CMK (cell line): ENCODE data around the gene DCST1.

ENCODE experiments used
- DNase-seq: peaks from one replicate; pipeline ENCODE4 v3.0.0-alpha.2; 2010; ENCODE audit warnings: low read depth

The DCST1 gene

DNA sequence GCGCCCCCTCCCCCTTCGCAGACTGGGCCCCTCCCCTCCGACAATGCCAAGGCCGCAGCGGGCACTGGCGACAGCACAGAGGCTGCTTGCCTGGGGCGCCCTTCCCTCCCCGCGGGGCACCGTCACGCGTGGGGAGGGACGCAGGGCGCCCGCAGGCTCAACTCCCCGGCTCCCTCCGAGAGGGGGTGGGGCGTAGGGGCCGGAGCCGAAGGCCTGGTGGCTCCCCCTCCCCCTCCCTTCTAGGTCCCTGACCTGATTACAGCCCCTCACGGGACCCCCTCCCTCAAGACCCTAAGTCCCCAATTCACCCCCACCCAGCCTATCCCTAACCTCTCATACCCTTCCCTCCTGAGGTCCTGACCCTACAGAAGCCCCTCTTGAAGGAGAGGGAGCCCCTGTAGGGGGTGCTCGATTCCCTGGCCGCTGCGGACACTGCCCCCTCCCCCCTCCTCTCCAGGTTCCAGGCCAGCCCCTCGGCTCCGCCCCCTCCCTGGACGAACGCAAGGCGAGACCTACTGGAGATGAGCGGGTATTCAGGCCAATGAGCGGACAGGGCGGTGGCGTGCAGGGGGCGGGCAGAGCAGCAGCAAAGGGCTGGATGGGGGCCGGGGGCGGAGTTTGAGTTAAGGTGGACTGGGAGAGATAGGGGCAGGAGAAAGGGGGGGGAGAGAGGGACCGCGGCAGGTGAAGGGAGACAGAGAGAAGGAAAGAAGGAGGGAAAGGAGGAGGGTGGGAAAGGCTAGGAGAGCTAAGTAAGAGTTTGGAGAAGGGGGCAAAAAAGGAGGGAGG is 31.8 kb upstream of the DCST1 start:
- peak; percentile 99 for DNase-seq

DNA sequence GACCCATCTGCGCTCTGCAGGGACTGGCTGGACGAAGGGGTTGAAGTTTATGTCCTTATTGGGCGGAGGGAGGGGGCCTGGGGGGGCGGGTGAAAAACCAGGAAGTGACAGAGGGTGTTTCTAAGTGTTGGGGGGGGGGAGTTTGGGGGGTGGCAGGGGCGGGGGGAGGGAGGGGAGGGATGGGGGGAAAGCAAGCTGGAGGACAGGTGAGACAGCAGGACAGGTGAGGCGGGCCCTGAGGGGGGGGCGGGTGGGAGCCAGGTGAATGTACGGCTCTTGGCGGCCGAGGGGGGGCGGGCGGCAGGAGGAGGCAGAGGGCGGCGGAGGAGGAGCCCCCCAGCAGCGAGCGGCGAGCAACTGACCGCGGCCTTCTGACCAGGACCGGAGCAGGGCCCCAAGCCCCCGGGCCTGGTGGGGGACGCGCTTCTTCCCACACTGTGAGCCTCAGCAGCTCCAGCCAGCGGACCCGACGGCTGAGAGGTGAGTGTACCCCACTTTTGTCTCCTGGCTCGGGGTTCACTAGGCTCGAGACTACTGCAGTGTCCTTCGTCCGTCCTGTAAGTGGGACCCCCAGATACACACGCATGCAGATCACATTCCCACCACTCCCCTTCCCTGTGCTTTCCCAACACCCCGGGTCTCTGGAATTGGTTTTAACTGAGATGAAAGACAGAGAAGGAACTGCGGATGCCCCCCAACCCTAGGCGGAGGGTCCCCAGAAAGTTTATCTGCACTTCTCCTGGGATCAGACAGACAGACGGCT is 31.0 kb upstream of the DCST1 start, which contains the start of gene ZBTB7B:
Gene ZBTB7B (plus strand): TSS at position 339 of the 763 bp plus-strand sequence. CDS start 11,859 bp downstream, outside the sequence.
- no peak for DNase-seq

DNA sequence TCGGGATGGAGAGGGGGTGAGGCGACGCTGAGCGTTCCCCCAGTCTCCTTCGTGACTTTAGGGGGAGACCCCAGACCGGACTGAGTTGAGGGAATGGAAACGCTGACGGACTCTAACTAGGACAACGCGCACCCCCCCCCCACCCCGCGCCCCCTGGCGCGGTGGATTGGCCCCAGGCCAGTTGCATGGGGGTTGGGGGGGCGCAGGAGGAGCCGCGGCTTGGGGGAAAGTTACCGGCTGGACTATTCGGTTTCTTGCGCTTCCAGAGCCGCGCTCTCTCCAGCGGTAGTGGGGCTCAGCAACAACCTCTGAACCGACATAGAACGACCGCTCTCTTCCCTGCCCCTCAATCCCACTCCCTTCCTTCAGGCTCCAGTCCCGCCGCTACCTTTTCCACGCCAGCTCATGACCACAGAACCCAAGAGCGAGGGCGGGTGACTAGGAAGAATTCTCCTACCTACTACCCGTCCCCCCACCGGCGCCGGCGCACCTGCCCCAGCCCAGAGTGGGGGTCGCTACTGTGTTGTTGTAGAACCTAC is 30.3 kb upstream of the DCST1 start:
- DNase-seq = no peak

DNA sequence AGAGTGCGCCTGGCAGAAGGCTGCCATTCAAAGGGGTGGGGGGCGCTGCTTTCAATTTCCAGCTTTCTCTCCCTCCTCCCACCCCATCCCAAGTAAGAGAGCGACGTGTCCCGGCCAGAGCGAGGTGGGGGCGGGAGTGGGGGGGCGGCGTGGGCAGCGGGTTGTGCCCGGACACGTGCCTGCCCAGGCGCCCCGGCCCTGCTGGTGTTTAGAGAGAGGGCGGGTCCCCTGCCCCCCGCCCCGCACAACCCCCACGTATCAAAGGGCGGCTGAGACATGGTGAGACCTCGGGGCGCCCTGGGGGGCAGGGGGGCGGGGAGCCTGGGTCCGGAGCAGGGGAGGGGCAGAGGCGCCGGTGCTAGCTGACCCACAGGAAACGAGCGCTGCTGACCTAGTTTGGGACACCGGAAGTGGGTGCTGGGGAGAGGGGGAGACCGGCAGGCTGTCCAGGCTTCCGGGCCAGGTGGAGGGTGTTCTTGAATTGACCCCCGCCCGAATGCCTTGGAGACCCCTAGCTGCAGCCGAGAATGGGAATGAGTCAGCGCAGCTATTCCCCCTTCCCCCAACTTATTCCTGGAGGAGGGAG is 29.8 kb upstream of the DCST1 start:
- DNase-seq = no peak

DNA sequence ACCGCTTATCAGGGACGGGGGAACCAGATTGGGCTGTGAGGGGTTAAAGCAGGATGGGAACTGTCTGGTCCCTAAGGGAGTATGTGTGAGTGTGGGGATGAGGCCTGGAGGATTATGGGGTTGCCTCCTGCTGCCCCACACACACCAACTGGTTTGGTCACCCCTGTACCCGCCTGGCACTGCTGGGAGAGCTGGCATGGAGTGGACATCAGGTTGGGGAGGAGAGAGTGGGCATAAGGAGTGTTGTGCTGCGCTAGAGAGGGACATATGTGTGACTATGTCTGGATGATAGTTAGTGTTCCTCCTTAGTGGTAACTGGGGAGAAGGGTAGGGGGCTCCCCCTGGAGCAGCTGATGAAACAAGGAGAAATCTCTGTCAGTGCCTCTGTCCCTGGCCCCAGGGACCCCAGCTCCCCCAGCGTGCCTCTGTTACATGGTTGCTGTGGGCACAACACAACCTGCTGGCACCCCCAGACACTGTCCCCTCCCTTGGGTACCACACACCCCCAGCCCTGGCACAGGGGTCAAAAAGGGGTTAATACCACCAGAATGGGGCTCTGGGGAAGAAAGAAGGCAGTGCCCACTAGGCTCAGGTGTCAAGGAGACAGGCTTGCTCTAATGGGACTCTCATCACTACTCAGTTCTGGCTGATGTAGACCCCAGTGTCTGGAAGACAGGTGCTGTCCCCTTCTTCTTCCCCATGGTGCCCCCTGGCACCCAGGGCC is 29.1 kb upstream of the DCST1 start:
- DNase-seq = no peak

DNA sequence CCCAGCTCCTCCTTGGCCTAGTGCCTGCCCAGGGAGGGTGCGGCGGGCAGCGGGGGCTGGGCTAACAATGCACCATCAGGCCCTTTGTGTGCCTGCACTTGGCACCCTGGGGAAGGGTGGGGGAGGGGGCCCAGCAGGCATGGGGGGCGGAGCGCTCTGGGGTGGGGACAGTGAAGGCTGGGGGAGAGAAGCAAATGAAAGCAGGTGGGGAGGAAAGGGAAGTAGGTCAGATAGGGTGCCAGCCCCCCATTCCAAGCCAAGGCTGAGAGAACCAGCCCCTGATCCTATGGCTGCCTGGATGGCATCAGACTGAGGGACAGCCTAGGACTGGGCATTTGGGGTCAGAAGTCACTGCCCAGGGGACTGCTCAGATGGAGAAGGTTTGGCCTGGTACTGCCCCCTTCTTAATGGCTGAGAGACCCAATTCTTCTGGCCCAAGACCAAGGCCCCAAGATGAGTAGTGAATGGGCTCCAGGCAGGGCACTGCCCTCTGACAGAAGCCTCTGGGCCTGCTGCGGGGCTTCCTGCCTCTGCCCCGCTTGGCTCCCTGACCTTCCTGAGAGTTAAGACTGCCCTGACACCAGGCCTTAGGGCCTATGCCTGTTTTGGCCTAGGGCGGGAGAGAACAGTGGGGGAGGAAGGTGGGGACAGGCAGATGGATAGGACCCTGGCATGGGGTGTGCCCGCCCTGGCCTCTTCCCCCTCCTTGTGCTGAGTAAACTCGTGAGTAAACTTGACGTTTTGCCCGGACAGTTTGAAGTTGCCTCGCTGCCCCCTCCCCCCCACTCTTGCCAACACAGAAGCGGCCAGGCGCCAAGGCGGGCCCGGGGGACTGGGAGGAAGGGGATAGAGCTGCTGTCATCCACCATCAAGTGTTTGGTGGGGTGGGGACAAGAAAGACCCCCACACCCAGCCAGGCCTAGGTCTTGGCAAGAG is 28.3 kb upstream of the DCST1 start:
- no peak for DNase-seq

DNA sequence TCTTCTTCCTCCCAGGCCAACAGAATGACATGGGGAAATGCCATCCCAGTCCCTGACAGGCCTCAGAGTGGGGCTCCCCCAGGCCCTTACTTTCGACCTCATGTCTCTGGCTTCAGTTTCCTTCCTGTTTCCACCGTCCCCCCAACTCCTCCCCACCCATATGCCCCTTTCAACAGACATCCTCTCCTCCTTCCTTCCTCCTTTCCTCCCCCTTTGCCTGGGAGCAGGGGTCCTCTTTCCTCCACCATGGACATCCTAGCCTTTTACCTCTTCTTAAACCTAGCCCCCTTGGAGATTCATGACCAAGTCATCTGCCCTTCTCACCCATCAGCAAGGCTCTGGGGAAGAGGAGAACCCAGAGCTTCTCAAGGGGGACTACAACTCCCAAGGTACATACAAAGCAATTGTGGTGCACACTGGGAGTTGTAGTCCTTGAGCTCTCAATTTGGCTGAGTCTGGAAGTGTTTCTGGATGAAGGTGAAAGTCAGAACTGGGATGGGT is 27.0 kb upstream of the DCST1 start:
- DNase-seq = no peak

DNA sequence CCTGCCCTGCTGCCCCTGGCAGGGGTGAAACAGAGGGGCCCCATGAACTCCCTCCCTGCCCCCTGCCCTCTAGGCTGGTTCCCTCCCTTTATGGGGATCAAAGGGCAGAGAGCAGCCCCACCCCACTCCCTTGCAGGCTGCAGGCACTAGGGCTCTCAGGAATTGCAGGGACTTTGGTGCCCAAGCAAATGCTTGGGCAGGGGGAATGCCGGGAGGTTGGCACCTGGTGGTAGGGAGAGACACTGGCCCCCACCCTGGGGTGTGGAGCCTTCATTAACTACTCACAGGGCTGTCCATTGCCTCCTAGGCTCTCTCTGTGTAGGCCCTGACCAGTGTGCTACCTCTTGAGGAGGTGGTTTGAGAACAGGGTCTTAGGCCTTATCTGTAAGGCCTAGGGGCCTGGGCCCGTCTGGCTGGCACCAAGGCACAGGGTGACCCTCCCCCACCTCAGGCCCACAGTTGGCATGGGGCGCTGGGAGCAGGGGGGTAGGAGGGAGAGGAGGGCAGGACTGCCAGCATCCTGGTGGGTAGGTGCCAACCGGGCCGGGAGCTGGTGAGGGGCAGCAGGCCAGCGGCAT is 26.3 kb upstream of the DCST1 start:
- no peak for DNase-seq

DNA sequence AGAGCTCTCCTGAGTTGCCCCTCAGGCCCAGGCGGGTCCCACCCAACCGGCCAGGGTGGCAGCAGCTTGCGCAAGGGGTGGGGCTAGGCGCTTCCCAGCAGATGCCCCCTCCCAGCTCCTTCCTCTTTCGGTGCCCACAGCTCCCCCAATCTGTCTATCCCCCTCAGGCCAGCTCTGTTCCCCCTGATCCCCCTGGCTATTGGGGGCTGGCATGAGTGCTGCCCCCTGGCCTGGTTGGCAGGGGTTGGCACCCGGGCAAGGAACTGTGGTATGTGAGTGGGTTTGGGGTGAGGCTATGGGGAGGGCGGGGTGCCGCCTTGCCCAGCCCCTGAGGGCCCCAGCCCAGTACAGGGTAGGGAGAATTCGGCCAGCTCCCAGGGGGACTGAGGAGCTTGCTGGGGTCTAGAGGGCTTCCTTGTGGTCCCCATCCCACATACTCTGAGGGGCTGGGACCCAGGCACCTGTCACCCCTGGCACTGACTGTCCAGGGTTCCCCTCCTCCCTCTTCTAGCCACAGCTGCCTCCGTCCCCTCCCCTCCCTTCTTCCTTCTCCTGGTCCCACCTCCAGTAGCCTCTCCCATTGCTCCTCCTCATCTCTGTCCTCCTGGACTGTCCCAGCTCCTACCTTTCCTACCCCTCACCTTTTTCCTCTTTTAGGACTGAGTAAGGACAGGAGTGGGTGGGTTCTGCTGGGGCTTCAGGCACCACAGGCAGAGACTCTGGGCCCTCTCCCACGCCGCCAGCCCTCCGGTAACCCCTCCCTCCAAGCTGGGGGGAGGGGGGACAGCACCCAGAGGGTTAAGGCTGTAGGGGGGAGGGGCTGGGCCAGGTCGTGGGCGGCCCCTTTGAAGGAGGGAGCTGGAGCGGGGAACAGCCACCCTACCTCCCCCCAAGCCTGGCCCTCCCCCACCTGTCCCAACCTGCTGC is 25.3 kb upstream of the DCST1 start:
- no peak for DNase-seq

DNA sequence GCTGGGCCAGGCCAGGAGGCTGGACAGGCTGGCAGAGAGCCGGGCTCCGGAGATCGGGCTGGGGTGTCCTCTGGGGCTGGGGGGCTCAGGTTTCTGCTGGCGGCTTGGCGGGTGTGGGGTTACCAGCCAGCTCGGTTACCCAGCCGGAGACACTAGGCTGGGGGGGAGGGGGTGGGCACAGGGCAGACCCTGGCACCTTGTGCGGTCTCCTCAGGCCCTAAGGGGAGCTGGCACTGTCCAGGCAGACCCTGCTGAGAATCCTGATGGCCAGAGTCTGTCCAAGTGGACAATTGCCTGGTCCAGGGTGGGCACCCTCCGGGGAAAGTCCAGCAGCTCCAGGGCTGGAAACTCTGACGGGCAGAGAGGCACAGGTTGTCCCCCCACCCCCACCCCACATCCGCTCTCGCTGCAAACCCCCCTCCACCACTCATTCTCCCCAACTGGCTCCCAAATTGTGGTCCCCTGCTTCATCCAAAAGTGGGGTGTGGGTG is 24.4 kb upstream of the DCST1 start:
- DNase-seq = no peak

DNA sequence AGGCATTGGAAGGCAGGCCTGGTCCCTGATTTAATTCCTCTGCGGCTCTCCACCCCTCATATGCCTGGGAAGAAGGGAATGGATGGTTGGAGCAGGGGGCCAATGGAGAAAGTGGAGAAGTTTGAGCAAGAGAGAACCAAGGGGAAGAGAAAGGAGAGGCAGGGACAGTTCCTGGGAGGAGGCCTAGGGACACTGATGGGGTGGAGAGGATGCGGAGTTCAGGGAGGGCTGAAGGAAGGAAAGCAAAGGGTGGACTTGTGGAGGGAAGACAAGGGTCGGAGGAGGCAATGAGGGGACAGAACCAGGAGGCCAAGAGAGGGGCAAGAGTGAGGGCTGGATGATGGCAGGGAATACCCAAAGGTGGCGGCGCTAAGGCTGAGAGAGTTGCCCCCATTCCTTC is 23.9 kb upstream of the DCST1 start:
- DNase-seq = no peak

DNA sequence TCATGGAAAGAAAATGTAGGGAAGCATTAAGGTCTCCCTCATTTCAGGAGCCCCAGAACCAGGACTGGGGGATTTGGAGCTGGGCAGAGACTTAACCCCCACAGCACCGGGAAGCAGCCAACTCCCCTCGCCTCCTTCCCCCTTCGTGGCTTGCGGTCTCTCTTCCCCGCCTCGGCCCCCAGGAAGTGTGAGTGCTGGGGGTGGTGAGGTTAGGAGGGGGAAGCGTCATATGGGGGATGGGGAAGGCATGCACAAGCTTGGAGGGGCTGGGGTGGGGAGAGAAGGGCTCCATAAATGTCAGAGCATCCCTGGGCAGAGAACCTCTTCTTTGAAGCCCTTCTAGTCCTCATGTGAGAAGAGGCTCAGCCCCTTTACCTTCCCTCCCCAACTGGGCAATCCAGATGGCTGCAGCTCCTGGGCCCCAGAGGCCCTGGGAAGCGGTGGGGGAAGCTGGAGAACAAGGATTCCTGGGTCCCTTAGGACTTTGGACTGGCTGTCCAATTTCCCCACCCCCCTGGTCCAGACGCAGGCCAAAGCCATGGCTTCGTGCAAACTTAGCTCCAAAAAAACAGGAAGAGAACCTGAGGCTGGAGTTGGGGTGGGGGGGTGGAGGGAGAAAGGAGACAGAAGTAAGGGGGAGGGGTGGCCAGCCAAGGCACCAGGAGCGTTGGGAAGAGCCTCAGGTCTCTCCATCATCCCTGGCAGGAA is 23.3 kb upstream of the DCST1 start:
- DNase-seq = no peak

DNA sequence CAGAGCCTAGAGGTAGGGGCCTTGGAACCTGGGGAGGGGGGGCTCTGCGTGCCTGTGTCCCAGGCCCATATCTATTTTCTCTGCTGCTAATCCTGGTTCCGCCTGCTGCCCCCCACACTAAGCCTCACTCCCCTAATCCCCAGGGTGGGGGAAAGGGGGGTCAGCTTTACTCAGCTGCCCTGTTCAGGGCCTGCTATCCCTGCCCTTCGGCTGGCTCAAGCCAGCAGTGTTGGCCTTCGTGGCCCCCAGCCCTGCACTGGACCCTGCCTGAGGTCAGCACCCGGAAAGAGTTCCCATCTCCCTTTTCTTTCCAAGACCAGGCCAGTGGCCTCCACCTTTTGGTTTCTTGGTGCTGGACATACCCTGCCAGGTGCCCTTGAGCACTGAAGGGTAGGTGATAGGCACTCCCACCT is 22.6 kb upstream of the DCST1 start:
- DNase-seq = no peak

DNA sequence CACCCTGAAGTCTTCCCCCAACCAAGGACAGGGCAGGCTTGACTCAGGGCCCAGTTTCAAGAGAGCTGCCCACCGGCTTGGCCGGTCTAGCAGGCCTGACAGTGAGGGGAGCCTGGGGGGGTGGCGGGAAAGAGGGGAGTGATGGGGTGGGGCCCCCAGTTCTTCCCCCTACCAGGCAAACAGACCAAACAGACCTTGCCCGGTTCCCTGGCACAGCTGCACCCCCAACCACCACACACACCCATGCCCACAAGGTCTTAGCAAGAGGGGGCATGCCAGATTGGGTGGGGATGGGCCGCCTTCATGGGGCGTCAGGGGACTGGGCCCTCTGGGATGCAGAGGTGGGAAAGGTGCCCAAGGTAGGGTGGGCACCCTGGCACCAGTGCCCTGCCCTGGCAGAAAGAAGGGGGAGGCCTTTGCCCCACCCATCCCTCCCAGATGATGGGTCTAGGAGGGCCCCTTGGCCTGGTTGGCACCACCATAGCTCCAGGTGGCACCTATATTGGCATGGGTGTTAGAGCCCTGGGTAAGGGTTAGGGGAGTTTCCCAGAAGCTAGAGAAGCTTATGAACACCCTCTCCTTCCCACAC is 22.1 kb upstream of the DCST1 start:
- DNase-seq = no peak

DNA sequence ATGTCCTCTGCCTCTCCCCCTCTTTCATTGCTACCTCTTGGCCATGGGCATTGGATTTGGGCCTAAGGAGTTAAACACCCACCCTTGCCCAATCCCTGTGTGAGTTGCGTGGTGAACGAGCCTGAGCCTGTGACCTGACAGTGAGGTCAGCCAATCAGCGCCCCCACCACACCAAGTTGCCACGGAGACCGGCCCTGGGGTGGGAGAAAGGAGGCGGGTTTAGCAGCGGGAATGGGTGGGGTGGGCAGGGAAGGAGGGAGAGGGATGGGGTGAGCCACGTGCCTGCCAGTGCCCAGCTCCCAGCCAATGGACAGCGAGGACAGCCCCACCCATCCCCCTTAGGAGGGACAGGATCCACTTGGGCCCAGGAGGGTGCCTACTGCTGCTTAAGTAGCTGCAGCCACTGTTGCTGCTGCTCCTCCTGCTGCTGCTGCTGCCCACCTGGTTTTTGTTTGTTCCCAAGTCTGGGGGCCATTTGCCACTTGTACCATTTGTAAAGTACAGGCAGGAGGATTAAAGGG is 21.5 kb upstream of the DCST1 start:
- no peak for DNase-seq

DNA sequence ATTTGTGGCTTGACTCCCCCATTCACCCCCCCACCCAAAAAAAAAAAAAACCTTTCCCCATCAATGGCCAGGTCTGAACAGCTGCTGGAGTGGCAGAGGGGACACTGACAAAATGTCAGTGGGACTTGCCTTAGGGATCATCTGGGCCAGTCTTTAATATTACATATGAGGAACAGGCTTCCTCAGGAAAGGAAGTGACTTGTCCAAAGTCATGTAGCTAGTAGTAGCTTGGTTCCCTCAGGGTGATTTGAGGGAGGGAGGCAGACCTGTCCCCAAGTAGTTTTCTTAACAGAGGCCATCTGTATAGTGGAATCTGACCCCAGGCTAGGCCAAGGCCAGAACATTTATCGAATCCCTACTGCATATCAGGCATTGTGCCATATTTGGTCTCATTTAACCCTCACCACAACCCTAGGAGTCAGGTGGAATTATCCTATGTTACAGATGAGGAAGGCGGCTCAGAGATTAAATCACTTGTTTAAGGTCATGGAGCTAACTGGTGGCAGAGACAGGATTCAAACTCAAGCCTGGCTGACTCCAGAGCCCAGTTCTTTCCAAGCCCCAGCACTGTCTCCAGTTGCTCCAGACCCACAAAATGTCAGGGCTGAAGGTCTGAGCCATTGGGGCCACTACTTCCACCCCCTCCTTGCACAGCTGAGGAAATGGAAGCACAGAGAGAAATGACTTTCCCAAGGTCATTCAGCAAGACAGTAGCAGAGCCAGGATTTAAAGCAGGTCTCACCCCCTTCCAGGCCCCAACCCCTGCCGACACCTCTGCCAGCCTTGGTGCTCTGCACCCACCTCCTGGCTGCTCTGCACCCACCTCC is 20.6 kb upstream of the DCST1 start:
- DNase-seq = no peak

DNA sequence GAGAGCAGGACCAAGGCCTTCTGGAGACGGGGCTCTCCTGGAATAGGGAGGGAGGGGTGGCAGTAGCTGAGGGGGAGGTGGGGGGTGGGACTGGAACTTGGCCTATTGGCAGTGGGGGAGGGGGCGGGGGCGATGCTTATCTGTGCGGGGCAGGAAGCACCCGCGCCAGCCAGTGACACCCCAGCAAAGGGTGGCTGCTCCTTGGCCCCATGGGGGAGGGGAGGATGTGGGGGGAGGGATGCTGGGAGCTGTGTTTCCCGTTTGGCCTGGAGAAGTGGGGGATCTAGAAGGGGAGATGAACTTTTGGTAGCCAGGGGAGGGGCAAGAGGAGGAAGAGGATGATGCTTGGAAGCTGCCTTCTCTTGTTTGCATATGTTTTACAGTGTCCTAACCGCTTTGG is 20.0 kb upstream of the DCST1 start:
- no peak for DNase-seq
